T-cell (primary cell): ENCODE results near the gene KDM4B. TPM values are rescaled to one million over a fixed set of nuclear protein-coding genes. Genes with fewer than 3 reads are reported as not detected.

ENCODE experiments used
- ATAC-seq, 4 experiments: fragments of 200-7000 bp in 3 of 4; fragments of 150-1000 bp in 1 of 4; cut with Tn5 transposase; replicated peaks in 1 of 4; 1 replicate in 3 of 4; 2 replicates in 1 of 4; pipeline ENCODE4 v1.10.0; 2021; ENCODE audit warnings: moderate library complexity in 3 of 4, mild to moderate bottlenecking in 2 of 4, moderate number of reproducible peaks in 1 of 4
- CTCF ChIA-PET, 2 donors: fragments of 300-600 bp; sonication (Branson Sonifier 250); formaldehyde crosslinking; loops; one replicate each; lab custom pipeline; 2022; ENCODE audit warnings: antibody characterized with exemption in 2 of 2; lab: Charles Lee
- POLR2A ChIA-PET, 2 donors: fragments of 300-600 bp; sonication (Branson Sonifier 250); formaldehyde crosslinking; loops; one replicate each; lab custom pipeline; 2022; ENCODE audit warnings: antibody characterized with exemption in 2 of 2; lab: Charles Lee
- DNase-seq, 35 experiments: peaks; one replicate each; pipeline versions ENCODE4 v3.0.0 to v3.0.0-alpha.2; 2013 to 2023
- H3K27ac ChIP-seq: one replicate; pipeline ENCODE4 v1.5.1; 2013; ENCODE audit warnings: low read length
- H3K27me3 ChIP-seq, 2 experiments: replicated peaks in 1 of 2; 1 replicate in 1 of 2; 2 replicates in 1 of 2; pipeline versions ENCODE4 v1.6.1 to v1.7.0; 2013; ENCODE audit warnings: low read length in 1 of 2, mixed read lengths in 1 of 2; ENCODE audit not compliant: control insufficient read depth in 2 of 2, insufficient read depth in 2 of 2; ENCODE audit errors: extremely low read depth in 1 of 2
- H3K36me3 ChIP-seq, 2 donors: 1 replicate in 1 of 2; 2 replicates in 1 of 2; pipeline versions ENCODE4 v1.6.1 to v1.7.0; 2013; ENCODE audit warnings: low read length in 1 of 2; ENCODE audit not compliant: control insufficient read depth in 2 of 2, insufficient read depth in 1 of 2; ENCODE audit errors: extremely low read depth in 1 of 2
- H3K4me1 ChIP-seq, 2 experiments: 1 replicate in 1 of 2; 2 replicates in 1 of 2; pipeline versions ENCODE4 v1.6.1 to v1.7.0; 2013; ENCODE audit warnings: low read length in 2 of 2, mixed read lengths in 1 of 2; ENCODE audit not compliant: insufficient read depth in 2 of 2, control insufficient read depth in 1 of 2; ENCODE audit errors: extremely low read depth in 1 of 2
- H3K4me3 ChIP-seq, 2 donors: 1 replicate in 1 of 2; 2 replicates in 1 of 2; pipeline versions ENCODE4 v1.5.1 to v1.7.0; 2013; ENCODE audit warnings: mild to moderate bottlenecking in 2 of 2, low read length in 1 of 2, moderate library complexity in 1 of 2; ENCODE audit not compliant: control insufficient read depth in 1 of 2; ENCODE audit errors: extremely low read depth in 1 of 2
- H3K9me3 ChIP-seq: 2 replicates; pipeline ENCODE4 v1.7.0; 2013
- H3K27ac Mint-ChIP-seq, 2 donors: one replicate each; pipeline ENCODE4 v1.8.0; 2020 to 2021; ENCODE audit warnings: mild to moderate bottlenecking in 2 of 2, mixed read lengths in 2 of 2
- H3K27me3 Mint-ChIP-seq, 2 donors: one replicate each; pipeline ENCODE4 v1.8.0; 2021 to 2022; ENCODE audit warnings: mixed read lengths in 2 of 2
- H3K36me3 Mint-ChIP-seq: one replicate; pipeline ENCODE4 v1.8.0; 2021; ENCODE audit warnings: mixed read lengths
- H3K4me1 Mint-ChIP-seq, 3 donors: one replicate each; pipeline ENCODE4 v1.8.0; 2020 to 2022; ENCODE audit warnings: mixed read lengths in 3 of 3, mild to moderate bottlenecking in 1 of 3
- H3K4me3 Mint-ChIP-seq, 3 donors: one replicate each; pipeline ENCODE4 v1.8.0; 2020 to 2022; ENCODE audit warnings: mild to moderate bottlenecking in 3 of 3, mixed read lengths in 3 of 3, moderate library complexity in 3 of 3
- H3K9me3 Mint-ChIP-seq, 3 donors: one replicate each; pipeline ENCODE4 v1.8.0; 2020 to 2022; ENCODE audit warnings: mixed read lengths in 3 of 3
- WGBS: methylation state at CpG from one replicate; pipeline ENCODE4 v1.1.5; 2013; ENCODE audit warnings: missing lambda C conversion rate; ENCODE audit not compliant: insufficient coverage; 5-methylcytosine and 5-hydroxymethylcytosine counted together
- total RNA-seq, 35 experiments: library from RNA in 6 of 35; stranded (reverse) in 6 of 35; fragments of 120-200 nt in 1 of 35; gene quantifications; one replicate each; pipeline versions ENCODE4 v1.2.1 to v1.2.4 and lab custom pipeline; 2013 to 2026

KDM4B gene
- total RNA-seq, 5 donors from 2014 or later (not counting 1 experiment from before 2014, with no cell fraction given): 44.6 to 59.2 (median 47.8) TPM

GRCh38 chr19:5103061-5103701 lies 134.3 kb downstream of the KDM4B start:
- Mint-ChIP-seq H3K4me1 (no peaks in the 10 kb centered on the region), H3K27ac (no peak overlapping the region), H3K9me3 (peaks cover 4 to 15% (median 6%) of the 10 kb centered on the region in 3 donors), H3K4me3 (no peak overlapping the region), H3K36me3 (peaks cover 29% of the 10 kb centered on the region), H3K27me3 (no peaks in the 10 kb centered on the region)
- no peak overlapping the region for H3K27ac ChIP-seq
- no peak overlapping the region for H3K4me3 ChIP-seq
- 95% methylated on average over 28 of the region's 29 CpGs for WGBS
- no peaks in the 10 kb centered on the region for H3K9me3 ChIP-seq
- no peaks in the 10 kb centered on the region for H3K27me3 ChIP-seq
- no peak for DNase-seq
- H3K36me3 ChIP-seq: peaks cover 2 to 21% of the 10 kb centered on the region in 2 donors
- no peak for ATAC-seq
- no peaks in the 10 kb centered on the region for H3K4me1 ChIP-seq
- POLR2A ChIA-PET: no interaction called here
- CTCF ChIA-PET: no interaction called here

GRCh38 chr19:5103812-5104410 lies 135.0 kb downstream of the KDM4B start:
- H3K9me3 Mint-ChIP-seq: peaks cover 4 to 14% (median 6%) of the 10 kb centered on the region in 3 donors
- H3K27me3 ChIP-seq: no peaks in the 10 kb centered on the region
- H3K4me1 Mint-ChIP-seq: no peaks in the 10 kb centered on the region
- DNase-seq (no peak), ATAC-seq (no peak)
- ChIA-PET POLR2A (interaction anchor here in 1 of 2 donors (0.7 kb wide), 1 partner anchor 67 kb away, joined by 3 read pairs; no protein-coding TSS in a partner anchor), CTCF (no interaction called here)
- H3K4me3 Mint-ChIP-seq: no peak overlapping the region
- H3K27me3 Mint-ChIP-seq: no peaks in the 10 kb centered on the region
- H3K36me3 ChIP-seq: peaks cover 2 to 16% of the 10 kb centered on the region in 2 donors
- H3K9me3 ChIP-seq: no peaks in the 10 kb centered on the region
- no peak overlapping the region for H3K4me3 ChIP-seq
- no peaks in the 10 kb centered on the region for H3K4me1 ChIP-seq
- no peak overlapping the region for H3K27ac Mint-ChIP-seq
- no peak overlapping the region for H3K27ac ChIP-seq
- peaks cover 27% of the 10 kb centered on the region for H3K36me3 Mint-ChIP-seq
- WGBS: 94% methylated on average over 11 of the region's 17 CpGs

GRCh38 chr19:5104871-5105351 lies 136.0 kb downstream of the KDM4B start:
- CTCF ChIA-PET: no interaction called here
- H3K36me3 Mint-ChIP-seq: peaks cover 17% of the 10 kb centered on the region
- H3K9me3 ChIP-seq: no peaks in the 10 kb centered on the region

GRCh38 chr19:5106191-5106726 lies 137.3 kb downstream of the KDM4B start:
- ATAC-seq: no peak
- 90% methylated on average over 16 of the region's 23 CpGs for WGBS
- Mint-ChIP-seq H3K9me3 (no peaks in the 10 kb centered on the region), H3K27ac (no peak overlapping the region), H3K4me3 (no peak overlapping the region), H3K36me3 (peaks cover 4% of the 10 kb centered on the region), H3K4me1 (no peaks in the 10 kb centered on the region), H3K27me3 (no peaks in the 10 kb centered on the region)
- POLR2A ChIA-PET: no interaction called here
- no peaks in the 10 kb centered on the region for H3K27me3 ChIP-seq
- peaks cover 8 to 9% of the 10 kb centered on the region in 2 donors for H3K36me3 ChIP-seq
- no peak overlapping the region for H3K4me3 ChIP-seq
- no peak overlapping the region for H3K27ac ChIP-seq
- DNase-seq: no peak
- CTCF ChIA-PET: no interaction called here
- no peaks in the 10 kb centered on the region for H3K4me1 ChIP-seq
- H3K9me3 ChIP-seq: no peaks in the 10 kb centered on the region

More at GRCh38 chr19:5104871-5105351, 136.0 kb downstream of the KDM4B start:
- peaks cover 4 to 6% (median 5%) of the 10 kb centered on the region in 3 donors for H3K9me3 Mint-ChIP-seq
- Histone ChIP-seq H3K27ac (no peak overlapping the region), H3K4me3 (no peak overlapping the region), H3K36me3 (peaks cover 2 to 12% of the 10 kb centered on the region in 2 donors), H3K27me3 (no peaks in the 10 kb centered on the region), H3K4me1 (no peaks in the 10 kb centered on the region)
- no peaks in the 10 kb centered on the region for H3K27me3 Mint-ChIP-seq
- WGBS: 98% methylated on average over 17 of the region's 18 CpGs
- no peaks in the 10 kb centered on the region for H3K4me1 Mint-ChIP-seq
- POLR2A ChIA-PET: no interaction called here
- ATAC-seq (no peak), DNase-seq (no peak)
- H3K27ac Mint-ChIP-seq: no peak overlapping the region
- no peak overlapping the region for H3K4me3 Mint-ChIP-seq

GRCh38 chr19:5106971-5107370 lies 138.1 kb downstream of the KDM4B start:
- 94% methylated on average over 16 of the region's 19 CpGs for WGBS
- no peak overlapping the region for H3K27ac Mint-ChIP-seq
- H3K36me3 ChIP-seq: peaks cover 8 to 15% of the 10 kb centered on the region in 2 donors
- ChIA-PET POLR2A (no interaction called here), CTCF (no interaction called here)
- H3K4me3 Mint-ChIP-seq: no peak overlapping the region
- no peak for ATAC-seq
- H3K27ac ChIP-seq: no peak overlapping the region
- H3K9me3 Mint-ChIP-seq: no peaks in the 10 kb centered on the region
- no peak for DNase-seq
- H3K4me3 ChIP-seq: no peak overlapping the region
- no peaks in the 10 kb centered on the region for H3K9me3 ChIP-seq
- no peaks in the 10 kb centered on the region for H3K4me1 Mint-ChIP-seq
- H3K27me3 ChIP-seq: no peaks in the 10 kb centered on the region
- H3K36me3 Mint-ChIP-seq: peaks cover 10% of the 10 kb centered on the region
- no peaks in the 10 kb centered on the region for H3K4me1 ChIP-seq
- H3K27me3 Mint-ChIP-seq: no peaks in the 10 kb centered on the region

- H3K27me3 Mint-ChIP-seq: no peaks in the 10 kb centered on the region
- H3K9me3 ChIP-seq: no peaks in the 10 kb centered on the region
- POLR2A ChIA-PET: no interaction called here
- ATAC-seq: no peak
- no peak overlapping the region for H3K27ac Mint-ChIP-seq
- no peak overlapping the region for H3K4me3 Mint-ChIP-seq
- peaks cover 14% of the 10 kb centered on the region for H3K36me3 Mint-ChIP-seq
- no peak overlapping the region for H3K4me3 ChIP-seq
- H3K4me1 ChIP-seq: no peaks in the 10 kb centered on the region
- CTCF ChIA-PET: no interaction called here
- no peak for DNase-seq
- WGBS: 90% methylated on average over 17 of the region's 21 CpGs
- peaks cover 0 to under 1% of the 10 kb centered on the region in 2 experiments for H3K27me3 ChIP-seq
- no peaks in the 10 kb centered on the region for H3K9me3 Mint-ChIP-seq
- H3K36me3 ChIP-seq: peaks cover 8 to 16% of the 10 kb centered on the region in 2 donors
- no peak overlapping the region for H3K27ac ChIP-seq
- H3K4me1 Mint-ChIP-seq: no peaks in the 10 kb centered on the region
Observed at GRCh38 chr19:5107432-5108122, 138.7 kb downstream of the KDM4B start.
